Measurements from ENCODE around the gene IWS1.
"Not testable (repeated sequence)": the region's sequence is repeated elsewhere in the genome, so short reads cannot be mapped to it uniquely, and the experiment has no call there.

IWS1 gene

GRCh38 chr2:127531221-127531648, 4.9 kb upstream of the IWS1 start:
- no peaks in the 10 kb centered on the region for H3K27me3 ChIP-seq
- TF ChIP-seq, protein P1, sequence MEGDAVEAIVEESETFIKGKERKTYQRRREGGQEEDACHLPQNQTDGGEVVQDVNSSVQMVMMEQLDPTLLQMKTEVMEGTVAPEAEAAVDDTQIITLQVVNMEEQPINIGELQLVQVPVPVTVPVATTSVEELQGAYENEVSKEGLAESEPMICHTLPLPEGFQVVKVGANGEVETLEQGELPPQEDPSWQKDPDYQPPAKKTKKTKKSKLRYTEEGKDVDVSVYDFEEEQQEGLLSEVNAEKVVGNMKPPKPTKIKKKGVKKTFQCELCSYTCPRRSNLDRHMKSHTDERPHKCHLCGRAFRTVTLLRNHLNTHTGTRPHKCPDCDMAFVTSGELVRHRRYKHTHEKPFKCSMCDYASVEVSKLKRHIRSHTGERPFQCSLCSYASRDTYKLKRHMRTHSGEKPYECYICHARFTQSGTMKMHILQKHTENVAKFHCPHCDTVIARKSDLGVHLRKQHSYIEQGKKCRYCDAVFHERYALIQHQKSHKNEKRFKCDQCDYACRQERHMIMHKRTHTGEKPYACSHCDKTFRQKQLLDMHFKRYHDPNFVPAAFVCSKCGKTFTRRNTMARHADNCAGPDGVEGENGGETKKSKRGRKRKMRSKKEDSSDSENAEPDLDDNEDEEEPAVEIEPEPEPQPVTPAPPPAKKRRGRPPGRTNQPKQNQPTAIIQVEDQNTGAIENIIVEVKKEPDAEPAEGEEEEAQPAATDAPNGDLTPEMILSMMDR (IDR thresholded peaks at IDR 0.05), result no peak
- H3K4me1 ChIP-seq (ENCODE audit: control insufficient read depth in 1 of 2, insufficient read depth in 1 of 2, low read depth in 1 of 2, low read length in 1 of 2), result peaks cover 8% of the 10 kb centered on the region in 2 experiments
- no peaks in the 10 kb centered on the region for H3K9me3 ChIP-seq
- no peaks in the 10 kb centered on the region for H3K36me3 ChIP-seq
- H3K4me3 ChIP-seq (ENCODE audit: low read depth in 1 of 2, low read length in 1 of 2), result no peak overlapping the region
- H3K27ac ChIP-seq, result no peak overlapping the region

DNA sequence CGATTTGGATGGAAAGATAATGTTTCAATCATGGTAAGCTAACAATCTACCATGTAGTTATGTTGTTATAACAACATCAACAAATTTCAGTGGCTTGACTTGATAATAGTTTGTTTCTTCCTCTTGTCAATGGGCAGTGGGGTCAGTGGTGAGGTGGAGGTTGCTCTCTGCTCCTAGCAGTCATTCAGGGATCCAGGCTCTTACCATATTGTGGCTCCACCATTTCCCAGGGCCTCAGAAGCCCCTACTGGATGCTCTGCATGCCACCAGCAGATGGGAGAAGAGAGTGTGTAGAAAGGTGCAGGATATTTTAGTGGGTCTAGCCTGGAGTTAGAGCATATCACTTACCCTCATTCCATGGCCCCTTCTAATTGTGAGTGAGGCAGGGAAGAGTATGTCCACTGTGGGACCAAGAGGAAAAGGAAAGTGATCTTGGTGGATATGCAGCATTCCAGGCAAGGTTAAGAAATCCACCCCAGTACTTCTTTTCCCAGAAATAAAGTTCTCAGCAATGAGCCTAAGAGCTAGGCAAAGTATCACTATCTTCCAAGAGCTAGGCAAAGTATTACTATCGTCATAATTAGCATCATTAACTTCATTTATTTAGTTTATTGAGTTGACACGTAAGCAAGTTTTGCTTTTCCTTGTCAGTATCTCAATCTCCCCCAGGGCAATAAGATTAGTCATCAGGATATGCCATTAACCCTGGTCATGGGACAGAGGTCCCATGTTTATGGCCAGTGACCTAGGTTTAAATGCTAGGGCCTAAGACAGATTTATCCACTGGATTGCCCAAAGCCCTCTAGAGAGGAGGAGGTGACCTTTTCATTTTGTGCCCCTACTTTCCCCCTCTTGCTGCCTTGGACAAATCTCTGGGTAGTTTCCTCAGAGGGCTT, 4.2 kb upstream of the IWS1 start:
- Histone ChIP-seq H3K4me1 (ENCODE audit: control insufficient read depth in 1 of 2, insufficient read depth in 1 of 2, low read depth in 1 of 2, low read length in 1 of 2) (peaks cover 10% of the 10 kb centered on the region in 2 experiments), H3K9me3 (no peaks in the 10 kb centered on the region), H3K4me3 (ENCODE audit: low read depth in 1 of 2, low read length in 1 of 2) (no peak overlapping the region), H3K36me3 (no peaks in the 10 kb centered on the region), H3K27me3 (no peaks in the 10 kb centered on the region), H3K27ac (no peak overlapping the region)
- TF ChIP-seq, protein P1 (IDR thresholded peaks at IDR 0.05), result no peak

- H3K27ac ChIP-seq; H3K4me3 ChIP-seq (ENCODE audit: low read depth in 1 of 2, low read length in 1 of 2); H3K36me3 ChIP-seq; H3K9me3 ChIP-seq; H3K27me3 ChIP-seq: not testable (repeated sequence)
- H3K4me1 ChIP-seq (ENCODE audit: control insufficient read depth in 1 of 2, insufficient read depth in 1 of 2, low read depth in 1 of 2, low read length in 1 of 2), result peaks cover 16 to 20% of the 10 kb centered on the region in 2 experiments
These were observed 3.1 kb upstream of the IWS1 start for GRCh38 chr2:127529416-127529815.

GRCh38 chr2:127528487-127528886, 2.2 kb upstream of the IWS1 start:
- Histone ChIP-seq H3K27me3 (no peaks in the 10 kb centered on the region), H3K4me1 (ENCODE audit: control insufficient read depth in 1 of 2, insufficient read depth in 1 of 2, low read depth in 1 of 2, low read length in 1 of 2) (peaks cover 16 to 24% of the 10 kb centered on the region in 2 experiments), H3K4me3 (ENCODE audit: low read depth in 1 of 2, low read length in 1 of 2) (no peak overlapping the region), H3K36me3 (peaks cover 2% of the 10 kb centered on the region), H3K27ac (no peak overlapping the region), H3K9me3 (no peaks in the 10 kb centered on the region)
- TF ChIP-seq, protein P1 (IDR thresholded peaks at IDR 0.05), result no peak

GRCh38 chr2:127527001-127527804, 914 bp upstream of the IWS1 start:
- Histone ChIP-seq H3K4me1 (ENCODE audit: control insufficient read depth in 1 of 2, insufficient read depth in 1 of 2, low read depth in 1 of 2, low read length in 1 of 2) (peaks cover 16 to 24% of the 10 kb centered on the region in 2 experiments), H3K4me3 (ENCODE audit: low read depth in 1 of 2, low read length in 1 of 2) (peak overlapping the region; percentile 76 to 95), H3K27ac (peak overlapping the region; percentile 87), H3K36me3 (peaks cover 15% of the 10 kb centered on the region), H3K27me3 (no peaks in the 10 kb centered on the region), H3K9me3 (no peaks in the 10 kb centered on the region)
- TF ChIP-seq, protein P1 (IDR thresholded peaks at IDR 0.05), result no peak

Data from neutrophil (primary cell).